Smooth muscle cell of the coronary artery (primary cell): ENCODE data around the gene SLTM. TPM values are rescaled to one million over a fixed set of nuclear protein-coding genes. Genes with fewer than 3 reads are reported as not detected.

Experiments
- total RNA-seq: library from RNA; depleted of rRNA; stranded (reverse); fragments of >200 nt; gene quantifications from 2 replicates; pipeline ENCODE4 v1.2.3, GENCODE V29; 2014; ENCODE audit warnings: low replicate concordance

SLTM gene
- 54.9 and 99.0 TPM in 2 replicates for total RNA-seq

DNA sequence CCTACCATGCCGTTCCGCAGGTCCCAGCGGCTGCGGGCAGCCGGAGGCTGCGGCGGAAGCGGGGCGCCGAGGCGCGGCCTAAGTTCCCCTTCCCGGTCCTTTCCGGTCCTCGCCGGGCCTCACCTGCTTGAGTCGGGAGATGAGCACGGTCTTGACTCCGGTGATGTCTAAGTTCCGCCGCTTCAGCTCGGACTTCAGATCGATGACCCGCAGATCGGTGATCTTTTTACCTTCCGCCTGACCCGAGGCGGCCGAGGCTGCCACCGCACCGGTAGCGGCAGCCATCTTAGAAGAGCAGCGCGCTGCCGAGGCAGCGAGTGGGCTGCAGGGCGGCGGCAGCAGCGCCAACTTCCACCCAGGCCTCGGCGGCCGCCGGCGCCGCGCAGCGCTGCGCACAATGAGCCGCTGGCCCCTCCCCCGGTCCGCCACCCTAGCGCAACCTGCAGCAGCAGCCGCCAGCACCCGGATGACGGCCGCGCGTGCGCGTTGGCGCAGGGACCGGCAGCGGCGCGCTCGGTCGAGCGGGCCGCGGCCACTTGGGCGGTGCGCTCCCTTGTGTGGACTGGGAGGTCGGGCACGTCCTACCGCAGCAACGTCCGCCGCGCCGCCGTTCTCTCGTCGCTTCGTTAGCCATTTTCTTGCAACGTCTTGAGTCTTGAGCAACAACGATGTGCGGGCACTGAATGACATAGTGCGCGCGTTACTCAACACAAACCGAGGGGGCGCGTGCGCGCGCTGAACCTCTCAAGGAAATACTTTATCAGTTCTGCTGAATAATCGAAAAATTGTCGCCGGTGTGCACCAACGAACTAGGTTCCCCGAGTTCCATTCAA lies at the start of gene SLTM:
Gene SLTM (minus strand): TSS at position 399 of the 833 bp plus-strand sequence. CDS start 114 bp downstream, at position 285.

Other genes with a start within 250 kb of the SLTM start
- gene ADAM10, start 184.0 kb downstream of the SLTM start, total RNA-seq = 199 and 272 TPM in 2 replicates
- 14.4 and 19.0 TPM in 2 replicates for gene MINDY2, start 162.4 kb downstream of the SLTM start, total RNA-seq
- gene RNF111, start 54.0 kb upstream of the SLTM start, total RNA-seq = 5.6 and 10.4 TPM in 2 replicates
- gene CCNB2, start 171.5 kb upstream of the SLTM start, total RNA-seq = 2.6 and 10.1 TPM in 2 replicates